Stimulated activated CD4-positive, alpha-beta T cell treated with anti-CD3 and anti-CD28 coated beads, Interleukin-12 subunit alpha, Interleukin-12 subunit beta, amount 100 ng/mL, for 4 hours (primary cell): Measurements from ENCODE around the gene MAD1L1.

Source experiments
- DNase-seq: peaks from one replicate; pipeline ENCODE4 v3.0.0-alpha.2; 2020

Gene MAD1L1

DNA sequence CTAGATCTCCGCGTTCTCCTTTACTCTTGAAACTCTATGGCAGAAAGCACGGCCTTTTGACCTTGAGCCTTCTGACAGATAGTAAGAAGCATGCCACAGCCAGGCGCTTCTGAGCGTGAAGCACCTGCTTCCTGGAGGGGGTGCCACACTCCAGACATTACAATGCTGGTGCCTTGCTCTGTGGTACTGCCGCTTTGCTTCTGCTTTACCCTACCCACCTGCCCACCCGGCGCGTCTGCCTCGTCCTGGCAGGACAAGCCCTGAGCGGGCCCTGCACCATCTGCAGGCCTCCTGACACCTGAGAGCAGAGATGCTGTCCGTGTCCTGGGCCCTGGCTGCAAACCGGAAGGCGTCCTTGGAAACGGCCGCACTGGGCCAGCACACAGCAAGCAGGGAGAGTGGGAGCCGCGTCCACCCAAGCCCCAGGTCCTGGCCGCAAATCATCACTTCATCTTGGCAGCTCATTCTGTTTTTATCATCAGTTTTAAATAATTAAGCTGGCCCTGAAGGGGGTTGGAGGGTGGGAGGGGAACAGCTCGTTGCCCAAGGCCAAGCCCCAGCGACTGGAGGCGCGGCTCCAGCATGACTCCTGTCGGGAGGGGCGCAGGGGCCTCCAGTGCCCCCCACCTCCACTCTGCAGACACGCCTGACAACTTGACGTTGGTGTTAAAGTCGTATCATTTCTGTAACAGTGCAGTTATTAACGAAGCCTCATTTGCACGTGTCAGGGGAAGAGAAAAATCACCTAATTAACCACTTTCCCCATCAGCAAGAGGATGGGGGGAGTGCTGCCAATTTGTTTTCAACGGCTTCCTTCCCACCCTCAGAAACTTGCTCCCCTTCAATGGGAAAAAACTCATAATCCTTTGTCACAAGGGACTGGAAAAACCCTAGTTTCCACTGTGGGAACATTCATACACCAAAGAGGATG is 132.2 kb downstream of the MAD1L1 start:
- DNase-seq = no peak

DNA sequence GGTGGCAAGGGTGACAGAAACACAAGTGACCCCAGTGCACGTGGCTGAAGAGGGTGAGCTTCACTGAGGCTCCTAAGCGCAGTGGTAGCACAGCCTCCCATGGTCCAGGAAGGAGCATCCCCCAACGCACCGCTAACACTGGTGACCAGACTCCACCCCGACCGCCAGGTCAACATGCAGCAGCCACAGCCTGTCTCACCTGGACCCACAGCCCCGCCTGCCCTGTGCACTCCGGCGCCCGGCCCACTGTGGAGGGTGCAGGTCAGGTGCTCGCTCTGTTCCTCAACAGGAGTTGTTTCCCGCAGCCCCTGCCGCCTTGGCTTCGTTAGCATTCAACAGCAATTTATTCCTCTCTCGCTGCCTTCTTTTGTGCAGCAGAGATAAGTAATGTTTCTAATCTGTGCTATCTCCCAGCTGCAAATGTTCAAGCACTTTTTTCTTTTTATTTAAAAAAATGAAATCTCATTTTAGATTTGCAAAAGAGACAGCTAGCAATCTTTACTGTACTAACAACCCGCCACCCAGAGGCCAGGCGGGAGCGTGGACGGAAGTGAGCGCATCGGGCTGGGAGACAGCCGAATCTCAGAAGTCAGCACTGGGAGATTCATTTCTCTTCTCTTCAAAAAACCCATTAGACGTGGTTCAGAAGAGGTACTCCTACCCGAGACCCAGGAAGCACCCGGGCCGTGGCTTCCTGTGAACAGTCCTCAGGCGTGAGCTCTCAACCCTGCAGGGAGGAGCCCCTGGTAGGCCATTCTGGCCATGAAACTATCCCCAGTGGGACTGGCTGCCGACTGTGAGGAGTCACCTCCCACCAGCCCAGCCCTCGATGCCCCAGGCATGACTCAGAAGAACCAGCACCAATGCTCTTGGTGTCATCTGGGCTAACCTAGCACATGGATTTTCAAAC is 133.4 kb downstream of the MAD1L1 start:
- DNase-seq = peak; percentile 25

DNA sequence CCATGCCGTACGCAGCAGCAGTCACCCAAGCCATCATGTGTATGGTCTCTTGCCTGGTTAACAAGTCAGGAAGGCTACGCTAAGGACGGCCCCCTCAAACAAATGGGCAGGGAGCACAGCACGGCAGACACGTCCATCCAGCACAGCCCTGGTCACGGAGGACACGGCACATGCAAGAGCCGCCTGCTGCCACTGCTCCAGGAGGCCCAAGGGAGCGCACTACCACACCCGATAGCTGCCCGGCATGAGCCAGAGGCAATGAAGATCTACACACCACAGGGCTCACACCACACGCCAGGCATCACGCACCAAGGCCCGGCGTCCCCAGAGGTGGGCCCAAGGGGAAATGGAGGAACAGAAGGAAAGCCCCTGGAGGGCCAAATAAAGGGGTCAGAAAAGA is 134.2 kb downstream of the MAD1L1 start:
- no peak for DNase-seq

DNA sequence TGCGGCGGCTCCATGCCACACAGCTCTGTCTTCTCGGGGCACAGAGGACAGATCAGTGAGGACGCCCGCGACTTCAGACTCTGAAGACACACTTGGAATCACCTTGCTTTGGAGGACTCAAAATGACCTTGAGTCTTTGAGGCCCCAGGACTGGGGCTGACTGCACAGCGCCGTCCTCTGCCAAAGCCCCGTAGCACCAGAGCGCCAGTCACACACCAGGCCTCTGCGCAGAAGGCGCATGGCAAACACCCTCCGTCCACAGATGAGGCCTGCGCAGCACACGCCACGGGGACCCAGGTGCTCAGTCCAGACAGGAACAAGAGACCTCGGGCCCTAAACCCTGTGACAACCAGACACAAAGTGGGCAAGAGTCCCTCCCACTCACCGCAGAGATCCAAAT is 134.7 kb downstream of the MAD1L1 start:
- DNase-seq = no peak

DNA sequence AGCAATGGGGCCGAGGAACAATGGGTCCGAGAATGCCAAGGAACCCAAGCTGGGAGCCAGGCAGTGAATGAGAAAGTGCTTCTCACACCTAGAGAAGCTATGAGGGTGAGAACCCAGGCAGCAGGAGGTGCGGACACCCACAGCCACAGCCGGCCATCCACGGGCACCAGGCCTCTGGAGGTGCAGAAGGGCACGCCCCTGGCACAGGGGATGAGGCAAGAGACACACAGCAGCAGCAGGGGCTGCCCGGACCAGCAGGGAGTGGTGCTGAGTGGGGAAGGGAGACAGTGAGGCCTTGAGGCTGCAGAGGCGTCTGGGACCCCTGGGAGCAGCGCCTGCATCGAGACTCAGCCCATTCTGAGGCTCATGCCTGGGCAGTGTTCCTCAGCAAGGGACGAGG is 135.3 kb downstream of the MAD1L1 start:
- DNase-seq = no peak

DNA sequence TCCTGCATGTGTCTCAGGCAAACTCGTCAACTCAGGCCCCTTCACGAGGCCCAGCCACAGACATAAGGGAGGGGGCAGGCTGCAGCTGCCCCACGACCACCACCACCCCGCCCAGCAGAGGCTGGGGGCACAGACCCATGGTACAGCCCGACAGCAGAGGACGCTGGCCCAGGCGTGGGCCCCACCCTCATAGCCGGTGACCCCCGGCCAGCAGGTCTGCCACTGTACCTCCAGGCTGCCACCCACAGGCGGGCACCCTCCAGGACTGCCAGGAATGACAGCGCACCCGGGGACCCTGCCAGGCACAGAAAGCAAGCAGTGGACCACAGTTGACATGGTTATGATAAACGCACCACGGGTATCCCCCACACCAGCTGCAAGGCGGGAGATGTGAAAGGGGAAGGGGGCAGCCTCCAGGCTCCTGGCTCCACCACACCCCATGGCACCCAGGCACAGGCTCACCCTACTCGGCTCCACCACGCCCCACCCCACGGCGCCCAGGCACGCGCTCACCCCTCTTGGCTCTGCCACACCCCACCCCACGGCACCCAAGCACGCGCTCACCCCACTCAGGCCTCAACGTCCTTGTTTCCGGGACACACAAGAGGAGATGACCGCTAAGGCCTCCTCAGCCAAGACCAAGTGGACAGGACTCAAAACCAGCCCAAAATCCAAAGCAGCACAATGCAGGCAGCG is 135.9 kb downstream of the MAD1L1 start:
- DNase-seq = no peak

DNA sequence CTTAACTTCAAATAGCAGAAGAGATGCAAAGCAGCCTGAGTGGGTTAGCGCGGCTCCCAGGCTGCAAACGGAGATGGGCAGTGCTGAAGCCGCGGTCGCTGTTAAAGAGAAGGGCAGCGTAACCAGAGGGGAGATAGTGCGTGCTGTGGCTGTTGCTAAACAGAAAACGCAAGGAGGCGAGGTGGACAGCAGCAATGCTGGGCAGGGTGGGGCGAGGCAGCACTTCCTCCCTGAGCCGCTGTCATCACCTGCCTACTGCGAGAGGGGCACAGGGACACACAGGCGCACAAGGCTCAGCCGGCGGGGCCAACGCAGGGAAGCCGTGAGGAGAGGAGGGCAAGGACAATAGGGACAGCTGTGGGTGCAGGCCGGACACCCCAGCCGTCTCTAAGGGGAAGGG is 137.3 kb downstream of the MAD1L1 start:
- DNase-seq = no peak

DNA sequence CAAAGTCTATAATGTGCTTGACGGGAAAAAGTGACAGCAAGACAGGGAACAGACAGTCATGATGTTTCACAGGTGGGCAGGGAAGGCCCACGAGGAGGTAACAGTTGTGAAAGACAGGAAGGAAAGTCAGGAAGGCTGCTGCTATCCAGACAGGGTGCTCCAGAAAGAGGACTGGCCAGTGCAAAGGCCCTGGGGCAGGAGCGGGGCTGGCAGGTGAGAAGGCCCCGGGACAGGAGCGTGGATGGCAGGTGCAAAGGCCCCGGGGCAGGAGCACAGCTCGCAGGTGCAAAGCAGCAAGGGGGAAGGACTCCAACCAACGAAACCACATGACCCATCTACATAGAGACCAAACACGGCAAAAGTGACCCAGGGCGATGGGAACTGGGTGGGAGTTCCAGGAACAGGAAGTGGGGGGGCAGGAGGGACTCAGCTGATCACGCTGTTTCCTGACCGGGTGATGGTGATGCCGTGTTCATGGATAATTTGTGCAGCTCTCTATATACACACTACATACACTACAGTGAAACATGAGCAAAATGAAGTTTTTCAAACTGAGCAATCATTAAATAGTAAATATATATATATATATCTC is 138.2 kb downstream of the MAD1L1 start:
- DNase-seq = no peak

DNA sequence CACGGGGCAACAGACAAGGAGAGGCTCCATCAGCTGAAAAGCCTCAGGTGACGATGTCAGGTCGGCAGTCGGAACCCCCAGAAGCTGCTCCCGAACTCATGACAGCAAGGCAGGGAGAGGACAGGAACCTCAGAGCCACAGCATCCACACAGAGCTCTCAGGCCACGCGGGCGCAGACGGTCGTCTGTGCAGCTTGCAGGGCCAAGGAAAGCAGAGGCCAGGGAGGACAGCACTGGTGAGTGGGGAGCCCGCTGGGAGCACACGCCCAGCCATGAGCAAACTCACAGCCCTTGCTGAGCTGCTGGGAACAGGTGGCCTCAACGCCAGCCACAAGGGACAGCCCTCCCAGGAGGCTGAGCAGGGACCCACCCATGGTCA is 138.9 kb downstream of the MAD1L1 start:
- DNase-seq = no peak

DNA sequence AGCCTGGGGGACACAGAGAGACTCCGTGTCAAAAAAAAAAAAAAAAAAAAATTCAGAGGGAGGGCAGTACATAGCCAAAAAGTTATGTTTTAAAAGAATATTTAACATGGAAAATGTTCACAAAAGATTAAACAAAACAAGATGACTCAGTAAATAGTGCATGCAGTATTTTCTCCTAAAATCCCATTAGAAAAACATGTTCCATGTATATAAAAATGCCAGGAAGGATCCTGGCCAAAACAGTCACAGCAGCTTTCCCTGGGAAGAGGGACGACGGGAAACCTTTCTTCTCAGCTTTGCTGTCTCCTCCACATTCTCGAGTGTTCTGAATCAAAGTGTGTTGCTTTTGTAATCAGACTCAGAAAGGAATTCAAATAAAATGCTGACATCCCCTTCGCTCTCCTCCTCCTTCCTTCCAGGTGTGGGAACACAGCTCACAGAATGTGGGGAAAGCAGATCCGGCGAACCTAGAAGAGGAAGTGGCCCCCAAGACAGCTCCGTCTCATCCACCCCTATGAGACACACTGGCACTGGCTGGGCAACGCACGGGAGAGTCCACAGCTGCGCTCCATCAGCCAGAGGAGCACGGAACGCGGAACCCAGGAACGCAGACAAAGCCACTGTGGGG is 139.4 kb downstream of the MAD1L1 start:
- DNase-seq = no peak

DNA sequence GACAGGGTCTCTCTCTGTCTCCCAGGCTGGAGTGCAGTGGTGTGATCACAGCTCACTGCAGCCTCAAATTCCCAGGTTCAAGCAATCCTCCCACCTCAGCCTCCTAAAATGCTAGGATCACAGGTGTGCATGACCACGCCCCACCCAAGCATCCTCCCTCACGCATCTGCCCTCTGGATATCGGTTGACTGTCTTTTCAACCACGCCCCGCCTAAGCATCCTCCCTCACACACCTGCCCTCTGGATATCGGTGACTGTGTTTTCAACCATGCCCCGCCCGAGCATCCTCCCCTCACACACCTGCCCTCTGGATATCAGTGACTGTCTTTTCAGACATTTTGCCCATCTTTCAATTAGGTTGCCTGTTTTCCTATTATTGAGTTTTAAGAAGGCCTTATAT is 140.5 kb downstream of the MAD1L1 start:
- no peak for DNase-seq

DNA sequence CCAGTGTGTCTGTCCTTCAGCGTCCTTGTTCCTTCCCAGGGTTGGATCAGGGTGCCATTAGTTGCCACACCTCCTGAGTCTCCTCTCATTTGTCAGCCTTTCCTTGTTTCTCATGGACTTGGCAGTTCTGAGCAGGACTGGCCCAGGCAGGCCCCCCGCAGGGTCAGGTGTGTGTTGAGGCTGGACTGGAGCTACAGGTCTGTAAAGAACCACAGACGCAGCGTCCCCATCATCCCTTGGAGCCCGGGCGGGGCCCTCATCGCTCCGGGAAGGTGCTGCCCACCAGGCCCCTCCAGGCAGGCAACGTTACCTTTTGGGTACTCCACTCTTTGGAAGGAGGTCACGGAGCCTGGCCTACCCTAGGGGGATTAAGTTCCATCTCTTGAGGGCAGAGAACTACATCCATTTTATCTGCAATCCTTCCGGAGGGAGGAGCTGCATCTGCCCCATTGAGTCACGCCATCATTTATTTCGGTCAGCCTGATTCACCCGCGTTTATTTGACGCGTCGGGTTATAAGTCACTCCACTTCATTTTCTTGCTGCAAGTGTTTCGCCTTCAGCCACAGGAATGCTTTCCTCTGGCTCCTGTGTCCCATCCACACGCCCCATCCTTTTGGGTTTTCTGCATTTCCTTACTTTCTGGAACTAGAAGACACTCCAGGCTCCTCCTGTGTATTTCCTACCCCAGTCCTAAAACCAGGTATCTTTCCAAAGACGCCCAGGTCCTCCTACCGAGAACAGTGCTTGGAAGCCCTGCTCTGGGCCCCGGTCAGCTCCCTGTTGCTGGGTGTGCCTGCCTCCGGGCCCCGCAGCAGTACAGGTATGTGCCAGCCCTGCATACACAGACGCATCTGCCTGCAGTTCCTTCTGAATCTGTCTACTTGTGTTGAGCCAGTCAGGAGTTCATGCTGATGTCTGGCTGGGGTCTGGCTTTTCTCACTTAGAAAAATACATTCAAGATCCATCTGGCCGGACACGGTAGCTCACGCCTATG is 141.9 kb downstream of the MAD1L1 start:
- DNase-seq = no peak

DNA sequence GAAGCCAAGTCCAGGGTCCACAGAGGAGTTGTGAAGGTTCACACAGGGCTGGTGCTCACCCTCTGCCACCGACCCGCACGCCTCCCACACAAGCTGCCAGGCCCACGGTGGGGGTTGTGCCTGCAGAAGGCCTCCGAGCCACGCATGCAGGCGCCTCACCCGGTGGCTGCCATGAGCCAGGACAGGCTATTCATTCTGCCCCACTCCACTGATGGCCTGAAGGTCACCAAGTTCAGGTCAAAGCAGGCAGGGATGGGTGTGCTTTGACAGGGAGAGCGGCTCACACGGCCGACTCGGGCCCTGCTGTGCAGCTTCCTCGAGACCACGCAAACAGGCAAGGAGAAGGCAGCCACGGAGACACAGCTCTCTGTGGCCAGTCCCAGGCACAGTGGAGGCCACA is 143.9 kb downstream of the MAD1L1 start:
- no peak for DNase-seq

DNA sequence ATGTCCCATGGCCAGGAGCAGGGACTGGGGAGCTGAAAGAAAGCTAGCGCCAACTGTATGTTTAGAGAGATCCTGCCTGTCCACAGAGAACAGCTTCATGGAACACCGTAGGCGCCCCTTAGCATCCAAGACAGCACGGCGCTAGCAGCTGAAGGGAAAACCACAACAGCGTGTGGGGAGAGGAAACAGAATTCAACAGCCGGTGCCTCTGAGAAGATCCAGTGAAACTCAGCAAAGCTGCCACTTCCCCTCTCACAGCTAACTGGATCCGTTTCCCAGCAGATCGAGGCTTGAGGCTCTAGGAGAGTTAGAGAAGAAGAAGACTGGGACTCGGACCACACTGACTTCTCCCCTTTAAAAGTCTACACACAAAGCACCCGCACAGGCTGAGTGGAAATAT is 145.0 kb downstream of the MAD1L1 start:
- DNase-seq = no peak

DNA sequence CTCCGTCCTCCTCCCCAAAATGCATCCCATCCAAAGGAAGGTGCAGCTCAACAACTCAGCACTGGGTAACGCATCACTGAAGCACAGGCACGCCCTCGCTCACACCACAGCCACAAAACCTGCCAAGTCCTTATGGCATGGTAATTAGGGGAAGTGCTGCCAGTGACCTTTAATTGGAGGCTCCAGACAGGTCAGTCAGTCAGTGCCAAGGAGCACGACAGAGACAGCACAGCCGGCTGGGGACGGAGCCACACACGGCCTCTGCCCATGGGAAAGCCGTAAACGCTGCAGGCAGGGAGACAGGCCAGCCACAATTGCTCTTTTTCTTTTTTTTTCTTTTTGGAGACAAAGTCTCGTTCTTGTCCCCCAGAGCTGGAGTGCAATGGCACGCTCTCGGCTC is 146.5 kb downstream of the MAD1L1 start:
- DNase-seq = no peak

DNA sequence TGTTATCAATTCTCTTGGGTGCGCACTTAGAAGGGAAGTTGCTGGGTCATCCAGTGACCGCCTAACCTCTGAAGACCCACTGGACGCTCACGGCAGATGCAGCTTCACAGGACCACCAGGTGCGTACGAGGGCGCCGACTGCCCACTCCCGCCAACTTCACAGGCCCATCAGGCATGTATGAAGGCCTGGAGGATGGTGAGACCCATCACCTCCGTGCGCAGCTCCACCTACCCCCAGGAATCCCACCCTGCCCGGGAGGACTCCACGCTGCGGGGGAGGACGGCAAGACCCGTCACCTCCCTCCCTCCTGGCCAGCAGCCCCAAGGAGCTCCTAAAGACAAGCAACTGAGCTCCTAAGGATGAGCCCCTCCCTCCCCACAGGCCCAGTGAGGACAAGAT is 146.9 kb downstream of the MAD1L1 start:
- DNase-seq = no peak

DNA sequence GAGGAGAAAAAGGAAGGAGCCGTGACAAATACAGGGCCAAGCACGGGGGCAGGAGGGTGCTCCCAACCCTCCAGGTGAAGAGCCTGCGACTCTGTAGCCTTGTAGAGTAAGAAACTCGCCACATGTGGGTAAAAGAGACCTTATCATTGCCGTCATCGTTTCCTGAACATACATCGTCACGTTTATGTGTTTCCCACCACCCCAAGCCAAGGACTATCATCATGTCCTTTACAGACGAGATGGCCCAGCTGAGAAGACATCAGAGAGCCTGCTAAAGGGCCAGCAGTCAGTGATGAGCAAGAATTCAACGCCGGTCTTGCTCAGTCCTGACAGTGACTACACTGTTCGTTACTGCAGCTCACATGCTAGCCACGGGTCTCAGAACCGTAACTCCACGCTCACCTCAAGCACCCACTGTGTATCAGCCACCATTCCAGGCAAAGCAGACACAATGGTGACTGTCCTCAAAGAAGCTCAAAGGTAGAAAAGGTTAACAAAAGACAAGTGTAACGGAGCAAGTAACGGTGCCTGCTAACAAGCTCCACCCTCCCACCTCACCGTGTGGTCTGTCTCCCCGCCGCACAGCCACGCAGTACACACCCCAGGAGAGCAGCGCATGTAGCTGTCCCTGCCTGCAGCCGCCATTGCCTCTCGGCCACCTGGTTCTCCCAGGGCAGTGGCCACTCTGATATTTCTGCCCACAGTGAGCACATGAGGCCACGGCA is 147.8 kb downstream of the MAD1L1 start:
- no peak for DNase-seq

DNA sequence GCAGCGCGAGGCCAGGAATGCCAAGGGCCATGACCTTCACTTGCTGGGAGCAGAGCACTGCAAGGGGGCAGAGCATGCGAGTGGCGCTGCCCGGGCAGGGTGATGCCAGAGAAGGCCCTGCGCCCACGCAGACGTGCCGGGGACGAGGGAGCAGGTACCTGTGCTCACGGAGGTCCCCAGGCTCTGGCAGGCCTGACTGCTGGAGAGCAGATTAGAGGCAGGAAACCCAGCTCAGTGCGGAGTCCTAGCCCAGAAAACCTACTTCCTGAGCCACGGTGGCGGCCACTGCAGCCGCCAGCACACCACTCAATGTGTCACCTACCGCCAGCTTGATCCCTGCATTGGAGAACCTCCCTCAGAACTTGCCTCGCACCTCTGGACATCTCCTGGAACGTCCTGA is 148.4 kb downstream of the MAD1L1 start:
- no peak for DNase-seq

DNA sequence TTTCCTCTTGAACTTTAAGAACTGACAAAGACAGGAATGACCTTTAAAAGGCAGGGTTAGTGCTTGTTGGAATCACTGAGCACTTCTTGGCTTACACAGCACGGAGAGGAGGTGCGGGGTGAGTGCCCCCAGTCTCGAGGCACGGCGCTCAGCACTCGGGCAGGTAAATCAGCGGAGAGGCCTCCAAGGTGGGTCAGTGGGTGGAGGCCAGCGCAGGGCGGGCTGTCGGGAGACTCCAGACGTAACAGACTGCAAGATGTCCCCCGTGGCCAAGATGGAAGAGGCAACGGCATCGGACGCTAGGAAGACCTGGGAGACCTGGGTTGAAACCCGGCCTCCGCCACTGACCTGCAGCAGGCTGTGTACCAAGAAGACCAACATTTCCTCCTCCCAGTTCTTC is 149.4 kb downstream of the MAD1L1 start:
- no peak for DNase-seq
